K562 (cell line): Measurements from ENCODE around the gene ACSL3. TPM values are rescaled to one million over a fixed set of nuclear protein-coding genes. Genes with fewer than 3 reads are reported as not detected.
A peak's percentile ranks its signal among the peaks of the same experiment; 100 is the strongest.

Experiments used
- ATAC-seq: fragments of 200-7000 bp; cut with Tn5 transposase; 3 replicates; pipeline ENCODE4 v1.9.1; 2020; ENCODE audit warnings: moderate library complexity
- BruUV-seq: library from RNA; stranded (reverse); fragments of 400-500 nt; replicated peaks from 2 replicates; lab custom pipeline; 2021; lab: Mats Ljungman, UMichigan
- CTCF ChIA-PET: fragments of 300-600 bp; formaldehyde crosslinking; extraction: SDS; loops from one replicate; lab custom pipeline; 2021; ENCODE audit warnings: low intra/inter-chr PET ratio; lab: Yijun Ruan, JAX
- POLR2A ChIA-PET: fragments of 300-600, 350-650 bp; sonication (Branson Sonifier 250); formaldehyde crosslinking; extraction: SDS; loops from one replicate; lab custom pipeline; 2021; ENCODE audit warnings: antibody characterized with exemption, inconsistent platforms; lab: Yijun Ruan, JAX
- DNase-seq, 4 experiments: peaks; one replicate each; pipeline versions ENCODE4 v3.0.0 to v3.0.0-alpha.2; 2011 to 2018; ENCODE audit warnings: low spot score in 3 of 4, mixed read lengths in 3 of 4; ENCODE audit errors: extremely low read depth in 1 of 4
- FAIRE-seq: peaks from 2 replicates; lab custom pipeline; 2011; peaks lifted over from hg19 to GRCh38; lab: Jason Lieb, UNC
- H2AFZ ChIP-seq: 2 replicates; pipeline ENCODE4 v1.6.0; 2011; ENCODE audit warnings: low read depth, low read length, control low read depth, inconsistent platforms
- H3K27ac ChIP-seq: fragments of 200-600 bp; 3 replicates; pipeline ENCODE4 v1.8.0; 2011; ENCODE audit warnings: low read depth, mild to moderate bottlenecking, control low read depth, inconsistent platforms, low read length, moderate library complexity, mixed read lengths; ENCODE audit errors: extremely low read depth
- H3K27me3 ChIP-seq, 2 experiments: fragments of 300-600 bp in 1 of 2; 2 replicates in 1 of 2; 3 replicates in 1 of 2; pipeline versions ENCODE4 v1.6.0 to v1.8.0; 2011; ENCODE audit warnings: inconsistent platforms in 2 of 2, low read length in 2 of 2, mild to moderate bottlenecking in 1 of 2, mixed read lengths in 1 of 2, moderate library complexity in 1 of 2; ENCODE audit not compliant: control insufficient read depth in 2 of 2, insufficient read depth in 2 of 2
- H3K36me3 ChIP-seq: fragments of 300-600 bp; 3 replicates; pipeline ENCODE4 v1.8.0; 2011; ENCODE audit warnings: mild to moderate bottlenecking, low read length, inconsistent platforms; ENCODE audit not compliant: control insufficient read depth, insufficient read depth
- H3K4me1 ChIP-seq, 2 experiments: fragments of 200-600 bp in 1 of 2; replicated peaks in 1 of 2; 2 replicates in 1 of 2; 3 replicates in 1 of 2; pipeline versions ENCODE4 v1.5.1 to v1.8.0; 2011; ENCODE audit warnings: inconsistent platforms in 2 of 2, low read length in 2 of 2, mild to moderate bottlenecking in 1 of 2, mixed read lengths in 1 of 2, moderate library complexity in 1 of 2; ENCODE audit not compliant: control insufficient read depth in 2 of 2, insufficient read depth in 2 of 2
- H3K4me2 ChIP-seq: 2 replicates; pipeline ENCODE4 v1.6.1; 2011; ENCODE audit warnings: low read length, control low read depth, inconsistent platforms, mixed read lengths; ENCODE audit not compliant: insufficient read depth
- H3K4me3 ChIP-seq: fragments of 200-600 bp; sonication (generic), shearing (Covaris generic); 2 replicates; pipeline ENCODE4 v1.5.1; 2016; ENCODE audit warnings: control low read depth, inconsistent platforms
- H3K79me2 ChIP-seq: fragments of 200-600 bp; 3 replicates; pipeline ENCODE4 v1.8.0; 2011; ENCODE audit warnings: low read length, inconsistent platforms; ENCODE audit not compliant: control insufficient read depth, insufficient read depth
- H3K9ac ChIP-seq, 2 experiments: 2 replicates each; pipeline versions ENCODE4 v1.6.0 to v1.6.1; 2011; ENCODE audit warnings: low read depth in 2 of 2, low read length in 2 of 2, control low read depth in 1 of 2, inconsistent platforms in 1 of 2, mild to moderate bottlenecking in 1 of 2, mixed read lengths in 1 of 2; ENCODE audit not compliant: insufficient read depth in 1 of 2
- H3K9me1 ChIP-seq: one replicate; pipeline ENCODE4 v1.6.0; 2011; ENCODE audit warnings: inconsistent platforms, mild to moderate bottlenecking, low read length, moderate library complexity; ENCODE audit not compliant: control insufficient read depth, insufficient read depth
- H3K9me3 ChIP-seq: replicated peaks from 2 replicates; pipeline ENCODE4 v1.5.1; 2011; ENCODE audit warnings: low read depth, low read length, inconsistent platforms; ENCODE audit not compliant: control insufficient read depth, insufficient read depth
- H4K20me1 ChIP-seq: replicated peaks from 2 replicates; pipeline ENCODE4 v1.6.1; 2011; ENCODE audit warnings: low read length, inconsistent platforms, mixed read lengths; ENCODE audit not compliant: control insufficient read depth, insufficient read depth
- CEBPB ChIP-seq: fragments of 450-650 bp; IDR thresholded peaks from 2 replicates; pipeline ENCODE4 v1.6.1; 2016; ENCODE audit warnings: missing genetic modification characterization, missing compliant biosample characterization
- CEBPG ChIP-seq, 3 experiments: fragments of 200-800 bp in 1 of 3; sonication (Bioruptor generic) in 1 of 3; sonication (generic) in 1 of 3; formaldehyde crosslinking in 1 of 3; IDR thresholded peaks in 2 of 3; conservative IDR thresholded peaks in 1 of 3; 2 replicates each; pipeline versions ENCODE4 v1.6.1 to v1.8.0; 2016 to 2022; ENCODE audit warnings: missing compliant biosample characterization in 2 of 3, missing genetic modification characterization in 2 of 3, mild to moderate bottlenecking in 1 of 3, missing genetic modification reagents in 1 of 3
- HDAC2 ChIP-seq: fragments of 450-650 bp; IDR thresholded peaks from 2 replicates; pipeline ENCODE4 v1.6.1; 2016; ENCODE audit warnings: mild to moderate bottlenecking
- KAT2B ChIP-seq: IDR thresholded peaks from one replicate; pipeline ENCODE4 v1.6.1; 2012; ENCODE audit warnings: low read depth, mild to moderate bottlenecking, control low read depth, inconsistent platforms, low read length, moderate library complexity
- ZNF253 ChIP-seq: fragments of 250-450 bp; sonication (Bioruptor Pico); conservative IDR thresholded peaks from 2 replicates; pipeline ENCODE4 v1.6.1; 2021; ENCODE audit warnings: mild to moderate bottlenecking
- WGBS: fragments of 100-300 bp; shearing (Covaris generic); methylation state at CpG from one replicate; pipeline ENCODE4 v1.1.6; 2016; ENCODE audit warnings: low coverage, mixed read lengths; ENCODE audit not compliant: insufficient coverage; ENCODE audit errors: missing lambda C conversion rate; 5-methylcytosine and 5-hydroxymethylcytosine counted together
- in situ Hi-C: fragments of 300-500 bp; cut with MboI; formaldehyde crosslinking; loops from 4 replicates; pipeline ENCODE4 v1.15.0; 2018; ENCODE audit warnings: inconsistent platforms, mixed read lengths
- intact Hi-C: fragments of 100-400 bp; cut with micrococcal nuclease; formaldehyde crosslinking; loops from 2 replicates; pipeline ENCODE4 v1.14.2; 2022
- polyA plus RNA-seq, 8 experiments: library from polyadenylated mRNA; depleted of rRNA in 4 of 8; stranded (reverse) in 5 of 8; unstranded in 3 of 8; fragments of >200 nt; fragmentation: Nextera tagmentation in 2 of 8; fragmentation: Illumina TruSeq in 1 of 8; extraction: Ambion mirVana in 2 of 8; extraction: Trizol in 1 of 8; gene quantifications; 2 replicates each; pipeline versions ENCODE4 v1.2.1 to v1.2.3, GENCODE V29; 2011 to 2014; ENCODE audit warnings: inconsistent platforms in 1 of 8, missing spikeins in 1 of 8
- total RNA-seq, 7 experiments: library from RNA; depleted of rRNA in 6 of 7; stranded (reverse); fragments of >200 nt in 6 of 7; fragmentation: Illumina TruSeq in 2 of 7; extraction: Trizol in 2 of 7; gene quantifications; 2 replicates each; pipeline versions ENCODE4 v1.2.1 to v1.2.3, GENCODE V29; 2011 to 2021; ENCODE audit warnings: low replicate concordance in 1 of 7

Gene ACSL3
- total and polyA plus RNA-seq, 9 of the 15 experiments (the other 6 are each of a cell fraction or from before 2014, with no cell fraction given): 21.3 to 123 (median 85.2) TPM

- no peak for DNase-seq
- peak; percentile 55 for TF ChIP-seq CEBPB (tag)
- TF ChIP-seq ZNF253: no peak
- no peak for TF ChIP-seq CEBPG (CRISPR knock-in tag; IDR thresholded peaks at IDR 0.05)
- peak in 1 of 2 experiments; percentile 61; a peak in 1 of 4 replicates for TF ChIP-seq CEBPG (tag; conservative IDR thresholded peaks at IDR 0.05 in 1 of 2, IDR thresholded peaks at IDR 0.05 in 1 of 2)
- TF ChIP-seq HDAC2: no peak
- TF ChIP-seq KAT2B: no peak
- no peaks in the 10 kb centered on the region for H3K27me3 ChIP-seq
- in situ Hi-C loops: loop anchor here (10.0 kb wide), 1 partner anchor 227 kb away; no protein-coding TSS in a partner anchor
- no peak overlapping the region for H2AFZ ChIP-seq
- no peak overlapping the region for H3K4me2 ChIP-seq
- peaks cover 84% of the 10 kb centered on the region for H3K36me3 ChIP-seq
- FAIRE-seq: no peak
- 97% methylated on average over 8 of the region's 8 CpGs for WGBS
- H3K79me2 ChIP-seq: peaks cover 26% of the 10 kb centered on the region
- H3K4me1 ChIP-seq: peaks cover 0 to 17% of the 10 kb centered on the region in 2 experiments; a peak in 2 of 5 replicates
- TSS peak; percentile 8 for BruUV-seq
- no peaks in the 10 kb centered on the region for H3K9me1 ChIP-seq
- CTCF ChIA-PET: no interaction called here
- no peak overlapping the region for H3K27ac ChIP-seq
- intact Hi-C loops: no loop called here
- H3K9me3 ChIP-seq: no peaks in the 10 kb centered on the region
- H3K9ac ChIP-seq: no peak overlapping the region
- ATAC-seq: no peak
- POLR2A ChIA-PET: interaction anchor here (0.6 kb wide), 1 partner anchor 23 kb away, joined by 3 read pairs; no protein-coding TSS in a partner anchor
- no peak overlapping the region for H3K4me3 ChIP-seq
- H4K20me1 ChIP-seq: no peaks in the 10 kb centered on the region
Measured at GRCh38 chr2:222922019-222922800, 61.4 kb downstream of the ACSL3 start.
